GM12875 (cell line): Measurements from ENCODE around the gene MMRN1.

Source experiments
- H3K4me3 ChIP-seq: one replicate; pipeline ENCODE4 v1.5.1; 2011; ENCODE audit warnings: low read depth, low read length, control low read depth
- TF ChIP-seq, protein P1 (sequence below): IDR thresholded peaks from 2 replicates; pipeline ENCODE4 v1.5.1; 2011; ENCODE audit warnings: low read depth, mild to moderate bottlenecking, control low read depth, inconsistent platforms, low read length, moderate library complexity, borderline replicate concordance; ENCODE audit not compliant: insufficient read depth

MMRN1 gene

DNA sequence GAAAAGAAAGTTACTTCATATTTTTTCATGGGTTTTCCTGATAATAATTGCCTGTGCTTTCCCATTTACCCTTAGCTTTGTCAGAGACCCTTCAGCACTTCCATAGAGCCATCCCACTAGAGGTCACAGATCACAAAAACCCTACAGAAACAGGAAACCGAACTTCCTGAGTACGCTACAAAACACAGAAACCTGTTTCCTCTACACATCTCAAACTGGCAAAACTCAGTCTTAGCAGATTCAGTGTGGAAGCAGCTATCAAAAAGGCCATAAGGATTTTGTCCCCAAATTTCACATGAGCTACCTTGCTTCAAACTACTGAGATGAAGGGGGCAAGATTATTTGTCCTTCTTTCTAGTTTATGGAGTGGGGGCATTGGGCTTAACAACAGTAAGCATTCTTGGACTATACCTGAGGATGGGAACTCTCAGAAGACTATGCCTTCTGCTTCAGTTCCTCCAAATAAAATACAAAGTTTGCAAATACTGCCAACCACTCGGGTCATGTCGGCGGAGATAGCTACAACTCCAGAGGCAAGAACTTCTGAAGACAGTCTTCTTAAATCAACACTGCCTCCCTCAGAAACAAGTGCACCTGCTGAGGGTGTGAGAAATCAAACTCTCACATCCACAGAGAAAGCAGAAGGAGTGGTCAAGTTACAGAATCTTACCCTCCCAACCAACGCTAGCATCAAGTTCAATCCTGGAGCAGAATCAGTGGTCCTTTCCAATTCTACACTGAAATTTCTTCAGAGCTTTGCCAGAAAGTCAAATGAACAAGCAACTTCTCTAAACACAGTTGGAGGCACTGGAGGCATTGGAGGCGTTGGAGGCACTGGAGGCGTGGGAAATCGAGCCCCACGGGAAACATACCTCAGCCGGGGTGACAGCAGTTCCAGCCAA, at the start of gene MMRN1:
TSS of gene MMRN1 (plus strand) at position 206 of the 902 bp plus-strand sequence. CDS start at position 324, 118 bp downstream.
- TF ChIP-seq, protein P1, sequence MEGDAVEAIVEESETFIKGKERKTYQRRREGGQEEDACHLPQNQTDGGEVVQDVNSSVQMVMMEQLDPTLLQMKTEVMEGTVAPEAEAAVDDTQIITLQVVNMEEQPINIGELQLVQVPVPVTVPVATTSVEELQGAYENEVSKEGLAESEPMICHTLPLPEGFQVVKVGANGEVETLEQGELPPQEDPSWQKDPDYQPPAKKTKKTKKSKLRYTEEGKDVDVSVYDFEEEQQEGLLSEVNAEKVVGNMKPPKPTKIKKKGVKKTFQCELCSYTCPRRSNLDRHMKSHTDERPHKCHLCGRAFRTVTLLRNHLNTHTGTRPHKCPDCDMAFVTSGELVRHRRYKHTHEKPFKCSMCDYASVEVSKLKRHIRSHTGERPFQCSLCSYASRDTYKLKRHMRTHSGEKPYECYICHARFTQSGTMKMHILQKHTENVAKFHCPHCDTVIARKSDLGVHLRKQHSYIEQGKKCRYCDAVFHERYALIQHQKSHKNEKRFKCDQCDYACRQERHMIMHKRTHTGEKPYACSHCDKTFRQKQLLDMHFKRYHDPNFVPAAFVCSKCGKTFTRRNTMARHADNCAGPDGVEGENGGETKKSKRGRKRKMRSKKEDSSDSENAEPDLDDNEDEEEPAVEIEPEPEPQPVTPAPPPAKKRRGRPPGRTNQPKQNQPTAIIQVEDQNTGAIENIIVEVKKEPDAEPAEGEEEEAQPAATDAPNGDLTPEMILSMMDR = no peak
- H3K4me3 ChIP-seq = peak within 1 kb of the TSS; percentile 7

- no peak overlapping the region for H3K4me3 ChIP-seq
- TF ChIP-seq, protein P1 = no peak
Measured at GRCh38 chr4:89847571-89848325, 46.9 kb upstream of the MMRN1 start.

- TF ChIP-seq, protein P1 = no peak
- H3K4me3 ChIP-seq = no peak overlapping the region
Measured at GRCh38 chr4:89855236-89855635, 39.4 kb upstream of the MMRN1 start.

- no peak overlapping the region for H3K4me3 ChIP-seq
- TF ChIP-seq, protein P1 = no peak
Measured at GRCh38 chr4:89860971-89861370, 33.7 kb upstream of the MMRN1 start.

DNA sequence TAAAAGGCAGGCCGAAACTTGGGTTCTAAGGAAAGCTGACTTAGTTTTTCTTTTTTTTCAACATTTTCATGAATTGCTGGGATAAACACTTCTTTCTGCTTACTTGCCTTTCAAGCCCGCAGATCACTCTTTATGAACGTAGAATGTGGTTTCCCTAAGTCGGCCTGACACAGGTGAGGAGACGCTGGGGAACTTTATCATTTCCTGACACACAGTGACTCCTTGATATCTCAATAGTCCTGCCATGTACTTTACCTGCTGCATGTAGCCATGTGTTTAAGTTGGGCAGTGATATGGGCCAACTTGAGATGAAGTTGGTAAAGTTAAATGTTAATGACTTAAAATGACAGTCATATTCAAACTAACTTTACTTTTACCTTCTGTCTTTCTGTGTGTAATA, 31.1 kb upstream of the MMRN1 start:
- H3K4me3 ChIP-seq = no peak overlapping the region
- TF ChIP-seq, protein P1 = no peak

DNA sequence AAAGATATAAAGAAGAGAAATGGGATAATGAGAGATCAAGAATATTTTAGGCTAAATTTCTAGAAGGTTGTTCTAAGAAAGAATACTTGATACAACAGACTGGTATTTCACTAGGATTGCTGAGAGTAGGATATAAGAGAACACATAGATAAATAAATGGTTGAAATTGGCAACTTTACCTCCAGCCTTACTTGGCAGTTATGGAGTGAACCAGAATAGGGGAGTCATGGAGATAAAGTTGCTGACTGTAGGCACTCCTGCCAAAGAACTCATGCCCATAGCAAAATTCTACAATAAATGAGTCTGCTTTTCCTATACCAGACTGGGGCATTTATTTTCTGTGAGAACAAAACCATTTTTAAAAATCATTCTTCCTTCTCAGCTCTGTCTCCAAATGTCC, 26.4 kb upstream of the MMRN1 start:
- TF ChIP-seq, protein P1 = no peak
- H3K4me3 ChIP-seq = no peak overlapping the region
